ENCODE results near the gene PKHD1. TPM values are rescaled to one million over a fixed set of nuclear protein-coding genes. Genes with fewer than 3 reads are reported as not detected.

The PKHD1 gene
- total RNA-seq, 1 experiment from 2014 or later = 0.40 TPM

DNA sequence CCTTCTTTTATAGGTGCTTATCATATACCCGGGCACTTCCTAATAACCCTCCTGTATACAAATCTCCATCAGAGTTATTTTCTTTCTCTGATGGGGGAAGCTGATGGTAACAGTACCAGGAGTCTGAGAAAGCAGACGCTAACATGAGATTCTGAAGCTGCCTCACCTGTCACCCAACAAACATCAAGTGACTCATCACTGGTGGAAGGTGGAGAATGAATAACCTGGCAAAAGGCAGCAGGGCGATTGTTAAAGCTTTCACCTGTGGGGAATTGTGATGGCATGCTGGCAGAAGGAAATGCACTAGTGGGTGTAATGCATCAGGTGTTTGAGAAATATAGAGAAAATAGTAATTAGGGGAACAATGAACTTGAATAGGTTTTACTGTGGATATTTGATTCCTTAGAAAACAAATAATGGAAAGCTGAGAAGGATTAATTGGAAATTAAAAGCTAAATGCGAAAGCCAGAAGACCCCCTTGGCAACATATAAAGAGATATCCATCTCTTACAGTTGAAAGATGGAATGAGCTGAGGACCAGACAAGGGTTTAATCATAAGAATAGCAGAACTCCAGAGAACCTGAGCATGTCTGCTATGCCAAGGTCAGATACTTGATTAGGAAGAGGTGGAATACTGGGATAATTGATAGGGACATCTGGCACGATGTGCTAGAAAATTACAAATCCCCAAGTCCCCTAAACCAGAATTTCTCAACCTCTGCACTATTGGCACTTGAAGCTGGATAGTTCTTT is 517.1 kb downstream of the PKHD1 start:
- Histone ChIP-seq H3K36me3 (ENCODE audit: low read depth, low read length) (no peaks in the 10 kb centered on the region), H3F3A (ENCODE audit: low read length, unreplicated experiment) (no peaks in the 10 kb centered on the region), H3K79me2 (ENCODE audit: low read length) (no peaks in the 10 kb centered on the region), H4K20me1 (ENCODE audit: low read length) (no peaks in the 10 kb centered on the region), H3K9ac (ENCODE audit: low read length) (no peak overlapping the region), H3K27ac (ENCODE audit: low read length) (no peak overlapping the region), H3K4me1 (ENCODE audit: insufficient read depth, low read length) (peaks cover 28% of the 10 kb centered on the region), H3K9me2 (replicated peaks; ENCODE audit: low read length) (no peaks in the 10 kb centered on the region), H3K27me3 (ENCODE audit: low read length) (no peaks in the 10 kb centered on the region), H2AFZ (ENCODE audit: low read length) (no peak overlapping the region), H3K4me3 (ENCODE audit: low read length) (no peak overlapping the region), H3K9me3 (ENCODE audit: low read length) (no peaks in the 10 kb centered on the region), H3K4me2 (ENCODE audit: low read length) (peak overlapping the region; percentile 32; the same call in 1 of the 2 replicates)
- ChIA-PET POLR2A (ENCODE audit: unreplicated experiment) (no interaction called here), CTCF (interaction anchor here (0.6 kb wide), 1 partner anchor 1436 kb away, joined by 3 read pairs; no protein-coding TSS in a partner anchor)
- TF ChIP-seq EZH2phosphoT487 (IDR thresholded peaks at IDR 0.05; ENCODE audit: borderline replicate concordance, low read length) (no peak), EZH2 (IDR thresholded peaks at IDR 0.05; ENCODE audit: low read length, unreplicated experiment) (no peak), CTCF (conservative IDR thresholded peaks at IDR 0.05; ENCODE audit: low read depth, low read length) (no peak)
- no TSS peak for BruUV-seq (replicated peaks)
- intact Hi-C loops (cut with micrococcal nuclease) = no loop called here
- no peak for ATAC-seq
- peak; percentile 72 for DNase-seq

DNA sequence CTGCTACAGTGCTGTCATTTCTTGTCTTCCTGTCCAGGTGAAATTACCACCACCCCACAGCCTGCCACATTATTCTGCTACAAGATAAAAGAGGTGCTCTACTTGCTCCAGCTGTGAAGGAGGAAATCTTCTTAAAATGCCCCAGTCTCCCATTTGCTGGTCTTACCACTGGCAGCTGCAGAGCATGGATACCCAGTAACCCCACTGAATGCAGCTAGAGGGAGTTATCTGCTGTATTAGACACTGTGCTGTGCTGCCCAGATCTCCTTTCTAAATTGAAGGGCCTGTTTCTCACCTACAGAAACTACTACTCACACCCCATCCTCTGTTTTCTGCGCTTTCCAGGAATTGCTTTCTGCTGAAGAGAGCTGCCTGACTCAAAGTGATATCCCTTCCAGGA is 517.8 kb downstream of the PKHD1 start:
- intact Hi-C loops (cut with micrococcal nuclease) = no loop called here
- BruUV-seq (replicated peaks) = no TSS peak
- no peaks in the 10 kb centered on the region for H3K9me3 ChIP-seq (ENCODE audit: low read length)
- ChIA-PET POLR2A (ENCODE audit: unreplicated experiment) (no interaction called here), CTCF (no interaction called here)
- DNase-seq (peak; percentile 13), ATAC-seq (no peak)
- H3K9me2 ChIP-seq (replicated peaks; ENCODE audit: low read length) = no peaks in the 10 kb centered on the region
- H2AFZ ChIP-seq (ENCODE audit: low read length) = no peak overlapping the region
- H3K27ac ChIP-seq (ENCODE audit: low read length) = no peak overlapping the region
- no peaks in the 10 kb centered on the region for H3K36me3 ChIP-seq (ENCODE audit: low read depth, low read length)
- H3K4me3 ChIP-seq (ENCODE audit: low read length) = no peak overlapping the region
- no peak overlapping the region for H3K9ac ChIP-seq (ENCODE audit: low read length)
- H3F3A ChIP-seq (ENCODE audit: low read length, unreplicated experiment) = no peaks in the 10 kb centered on the region
- H3K4me1 ChIP-seq (ENCODE audit: insufficient read depth, low read length) = peaks cover 28% of the 10 kb centered on the region
- H3K79me2 ChIP-seq (ENCODE audit: low read length) = no peaks in the 10 kb centered on the region
- no peak for TF ChIP-seq EZH2phosphoT487 (IDR thresholded peaks at IDR 0.05; ENCODE audit: borderline replicate concordance, low read length)
- TF ChIP-seq CTCF (conservative IDR thresholded peaks at IDR 0.05; ENCODE audit: low read depth, low read length) = peak; percentile 36; the same call in 1 of the 2 replicates
- no peaks in the 10 kb centered on the region for H4K20me1 ChIP-seq (ENCODE audit: low read length)
- H3K27me3 ChIP-seq (ENCODE audit: low read length) = no peaks in the 10 kb centered on the region
- peak overlapping the region; percentile 32; the same call in 1 of the 2 replicates for H3K4me2 ChIP-seq (ENCODE audit: low read length)

DNA sequence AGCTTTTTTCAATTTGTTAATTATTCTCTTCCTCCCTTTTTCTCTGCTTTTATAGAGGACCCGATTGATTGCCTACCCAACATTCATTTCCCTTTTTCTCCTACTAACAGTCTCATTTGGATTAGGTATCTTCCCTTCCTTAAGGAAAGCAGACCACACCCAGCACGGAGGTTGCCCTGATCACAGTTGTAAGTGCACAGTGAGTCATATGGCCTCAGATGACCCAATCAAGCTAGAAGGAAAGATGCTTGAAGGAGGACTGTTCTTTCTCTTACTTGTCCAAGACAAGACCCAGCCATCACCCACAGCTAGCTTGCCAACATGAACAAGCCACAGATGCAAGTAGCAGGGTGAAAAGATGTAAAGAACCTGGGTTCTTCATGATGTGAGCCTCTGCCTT is 518.6 kb downstream of the PKHD1 start:
- Histone ChIP-seq H3K9ac (ENCODE audit: low read length) (no peak overlapping the region), H3K36me3 (ENCODE audit: low read depth, low read length) (no peaks in the 10 kb centered on the region), H3K9me3 (ENCODE audit: low read length) (no peaks in the 10 kb centered on the region), H4K20me1 (ENCODE audit: low read length) (no peaks in the 10 kb centered on the region), H3K27me3 (ENCODE audit: low read length) (no peaks in the 10 kb centered on the region), H3K4me3 (ENCODE audit: low read length) (no peak overlapping the region), H3K9me2 (replicated peaks; ENCODE audit: low read length) (no peaks in the 10 kb centered on the region), H3K4me2 (ENCODE audit: low read length) (peak overlapping the region; percentile 22; the same call in 1 of the 2 replicates), H2AFZ (ENCODE audit: low read length) (no peak overlapping the region), H3K27ac (ENCODE audit: low read length) (no peak overlapping the region), H3K79me2 (ENCODE audit: low read length) (no peaks in the 10 kb centered on the region), H3F3A (ENCODE audit: low read length, unreplicated experiment) (no peaks in the 10 kb centered on the region), H3K4me1 (ENCODE audit: insufficient read depth, low read length) (peaks cover 28% of the 10 kb centered on the region)
- TF ChIP-seq CTCF (conservative IDR thresholded peaks at IDR 0.05; ENCODE audit: low read depth, low read length) (no peak), EZH2 (IDR thresholded peaks at IDR 0.05; ENCODE audit: low read length, unreplicated experiment) (no peak), EZH2phosphoT487 (IDR thresholded peaks at IDR 0.05; ENCODE audit: borderline replicate concordance, low read length) (no peak)
- intact Hi-C loops (cut with micrococcal nuclease) = no loop called here
- ChIA-PET POLR2A (ENCODE audit: unreplicated experiment) (no interaction called here), CTCF (interaction anchor here (0.6 kb wide), 1 partner anchor 276 kb away, joined by 3 read pairs; no protein-coding TSS in a partner anchor)
- no TSS peak for BruUV-seq (replicated peaks)
- DNase-seq (peak; percentile 64), ATAC-seq (no peak)
